Femur (tissue), 1 donor: ENCODE measurements around the gene PRUNE2.
A peak's percentile ranks its signal among the peaks of the same experiment; 100 is the strongest.
"Not testable (repeated sequence)": the region's sequence is repeated elsewhere in the genome, so short reads cannot be mapped to it uniquely, and the experiment has no call there.

ENCODE experiments used
- DNase-seq: peaks from one replicate; pipeline ENCODE4 v3.0.0-alpha.2; 2017

PRUNE2 gene

GRCh38 chr9:76858248-76858647 lies 47.7 kb downstream of the PRUNE2 start:
- DNase-seq: not testable (repeated sequence)

- no peak for DNase-seq
These were observed 49.9 kb downstream of the PRUNE2 start for GRCh38 chr9:76856016-76856415.

- DNase-seq: no peak
These were observed 50.9 kb downstream of the PRUNE2 start for GRCh38 chr9:76855015-76855414.

- no peak for DNase-seq
These were observed 53.9 kb downstream of the PRUNE2 start for GRCh38 chr9:76852026-76852425.

- DNase-seq: no peak
These were observed 59.6 kb downstream of the PRUNE2 start for GRCh38 chr9:76846297-76846696.

- no peak for DNase-seq
These were observed 60.7 kb downstream of the PRUNE2 start for GRCh38 chr9:76845254-76845653.

GRCh38 chr9:76835571-76836283 lies 70.2 kb downstream of the PRUNE2 start:
- DNase-seq: peak; percentile 21

GRCh38 chr9:76828447-76828846 lies 77.5 kb downstream of the PRUNE2 start:
- DNase-seq: no peak

GRCh38 chr9:76827296-76828080 lies 78.4 kb downstream of the PRUNE2 start:
- DNase-seq: no peak

GRCh38 chr9:76820431-76820830 lies 85.5 kb downstream of the PRUNE2 start:
- DNase-seq: no peak

- DNase-seq: peak; percentile 62
These were observed 87.6 kb downstream of the PRUNE2 start for GRCh38 chr9:76818271-76818670.

- no peak for DNase-seq
These were observed 88.4 kb downstream of the PRUNE2 start for GRCh38 chr9:76817489-76817888.

- no peak for DNase-seq
These were observed 93.3 kb downstream of the PRUNE2 start for GRCh38 chr9:76812591-76812990.

- DNase-seq: peak; percentile 40
These were observed 95.4 kb downstream of the PRUNE2 start for GRCh38 chr9:76810377-76810957.

- no peak for DNase-seq
These were observed 97.3 kb downstream of the PRUNE2 start for GRCh38 chr9:76808636-76809035.

GRCh38 chr9:76803762-76804161 lies 102.2 kb downstream of the PRUNE2 start:
- no peak for DNase-seq

GRCh38 chr9:76803083-76803482 lies 102.8 kb downstream of the PRUNE2 start:
- DNase-seq: no peak

GRCh38 chr9:76800901-76801300 lies 105.0 kb downstream of the PRUNE2 start:
- DNase-seq: no peak

- DNase-seq: no peak
These were observed 106.4 kb downstream of the PRUNE2 start for GRCh38 chr9:76799473-76799872.

GRCh38 chr9:76798527-76798926 lies 107.4 kb downstream of the PRUNE2 start:
- no peak for DNase-seq

GRCh38 chr9:76796296-76796695 lies 109.6 kb downstream of the PRUNE2 start:
- no peak for DNase-seq

GRCh38 chr9:76793784-76794431 lies 112.0 kb downstream of the PRUNE2 start:
- no peak for DNase-seq

- DNase-seq: no peak
These were observed 116.1 kb downstream of the PRUNE2 start for GRCh38 chr9:76789840-76790239.
